Subcutaneous abdominal adipose tissue (tissue), 5 donors: ENCODE results near the gene MRPL14.

ENCODE experiments used
- H3K27ac ChIP-seq: one replicate; pipeline ENCODE4 v1.7.0; 2013; ENCODE audit warnings: low read depth, mild to moderate bottlenecking, inconsistent platforms, low read length, moderate library complexity
- H3K27me3 ChIP-seq, 5 donors: one replicate each; pipeline ENCODE4 v1.7.0; 2013; ENCODE audit warnings: low read length in 5 of 5, inconsistent platforms in 1 of 5; ENCODE audit not compliant: control insufficient read depth in 5 of 5, insufficient read depth in 4 of 5
- H3K36me3 ChIP-seq, 5 donors: one replicate each; pipeline ENCODE4 v1.7.0; 2013; ENCODE audit warnings: low read length in 5 of 5; ENCODE audit not compliant: control insufficient read depth in 5 of 5, insufficient read depth in 5 of 5
- H3K4me1 ChIP-seq, 5 donors: one replicate each; pipeline ENCODE4 v1.7.0; 2013; ENCODE audit warnings: low read length in 5 of 5, mild to moderate bottlenecking in 3 of 5, moderate library complexity in 1 of 5; ENCODE audit not compliant: control insufficient read depth in 5 of 5, insufficient read depth in 5 of 5
- H3K4me3 ChIP-seq, 5 donors: one replicate each; pipeline ENCODE4 v1.7.0; 2013; ENCODE audit warnings: low read length in 5 of 5, low read depth in 1 of 5
- H3K9ac ChIP-seq, 5 donors: one replicate each; pipeline ENCODE4 v1.7.0; 2013; ENCODE audit warnings: low read length in 5 of 5, mild to moderate bottlenecking in 4 of 5, moderate library complexity in 3 of 5
- H3K9me3 ChIP-seq, 5 donors: one replicate each; pipeline ENCODE4 v1.7.0; 2013; ENCODE audit warnings: low read length in 5 of 5; ENCODE audit not compliant: control insufficient read depth in 5 of 5
- donor health status: healthy.
- donor health status: healthy.
- donor health status: healthy.
- donor health status: healthy.
- donor health status: healthy.

MRPL14 gene

DNA sequence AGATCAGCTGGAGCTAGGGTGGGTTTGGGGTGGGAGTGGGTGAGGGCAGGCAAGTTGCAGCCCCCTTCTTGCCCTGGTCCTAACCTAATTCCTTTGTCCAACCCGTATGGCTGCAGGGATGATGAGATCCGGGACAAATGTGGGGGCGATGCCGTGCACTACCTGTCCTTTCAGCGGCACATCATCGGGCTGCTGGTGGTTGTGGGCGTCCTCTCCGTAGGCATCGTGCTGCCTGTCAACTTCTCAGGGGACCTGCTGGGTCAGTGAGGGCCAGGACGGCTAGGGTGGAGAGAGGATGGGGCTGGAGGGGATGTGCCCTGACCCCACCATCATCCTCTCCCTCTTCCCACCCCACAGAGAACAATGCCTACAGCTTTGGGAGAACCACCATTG, 12.1 kb upstream of the MRPL14 start:
- Histone ChIP-seq H3K9me3 (no peaks in the 10 kb centered on the region), H3K9ac (no peak overlapping the region), H3K4me3 (no peak overlapping the region), H3K4me1 (no peaks in the 10 kb centered on the region), H3K27ac (no peak overlapping the region), H3K27me3 (no peaks in the 10 kb centered on the region), H3K36me3 (peaks cover 5 to 84% (median 62%) of the 10 kb centered on the region in 5 donors)

- Histone ChIP-seq H3K27me3 (no peaks in the 10 kb centered on the region), H3K9ac (no peak overlapping the region), H3K4me1 (peaks cover 0 to under 1% (median under 1%) of the 10 kb centered on the region in 5 donors), H3K9me3 (no peaks in the 10 kb centered on the region), H3K27ac (no peak overlapping the region), H3K4me3 (no peak overlapping the region), H3K36me3 (peaks cover 5 to 80% (median 57%) of the 10 kb centered on the region in 5 donors)
Observed at GRCh38 chr6:44138717-44139350, 11.6 kb upstream of the MRPL14 start.

DNA sequence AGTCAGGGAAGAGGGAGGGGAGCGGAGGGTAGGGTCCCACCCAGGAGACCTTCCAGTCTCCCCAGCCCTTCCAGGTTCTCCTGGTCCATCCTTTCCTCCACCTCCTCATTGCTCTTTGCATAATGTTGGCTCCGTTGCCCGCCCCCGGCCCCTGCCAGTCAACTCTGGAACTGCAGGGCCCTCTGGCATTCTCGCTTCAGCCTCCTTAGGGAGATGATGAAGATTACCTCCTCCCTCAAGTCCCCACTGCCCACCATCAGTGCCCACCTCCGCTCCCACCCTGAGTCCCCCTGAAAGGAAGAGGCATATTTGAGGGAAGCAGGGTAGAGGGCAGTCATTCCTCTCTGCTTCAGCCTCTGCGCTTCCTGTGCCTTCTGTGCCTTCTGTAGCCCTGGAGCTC, 8.6 kb upstream of the MRPL14 start:
- H3K27me3 ChIP-seq, result no peaks in the 10 kb centered on the region
- H3K9me3 ChIP-seq, result no peaks in the 10 kb centered on the region
- no peak overlapping the region for H3K27ac ChIP-seq
- no peak overlapping the region for H3K9ac ChIP-seq
- peaks cover 0 to 14% (median 9%) of the 10 kb centered on the region in 5 donors for H3K4me1 ChIP-seq
- H3K36me3 ChIP-seq, result peaks cover 0 to 54% (median 43%) of the 10 kb centered on the region in 5 donors
- no peak overlapping the region for H3K4me3 ChIP-seq

DNA sequence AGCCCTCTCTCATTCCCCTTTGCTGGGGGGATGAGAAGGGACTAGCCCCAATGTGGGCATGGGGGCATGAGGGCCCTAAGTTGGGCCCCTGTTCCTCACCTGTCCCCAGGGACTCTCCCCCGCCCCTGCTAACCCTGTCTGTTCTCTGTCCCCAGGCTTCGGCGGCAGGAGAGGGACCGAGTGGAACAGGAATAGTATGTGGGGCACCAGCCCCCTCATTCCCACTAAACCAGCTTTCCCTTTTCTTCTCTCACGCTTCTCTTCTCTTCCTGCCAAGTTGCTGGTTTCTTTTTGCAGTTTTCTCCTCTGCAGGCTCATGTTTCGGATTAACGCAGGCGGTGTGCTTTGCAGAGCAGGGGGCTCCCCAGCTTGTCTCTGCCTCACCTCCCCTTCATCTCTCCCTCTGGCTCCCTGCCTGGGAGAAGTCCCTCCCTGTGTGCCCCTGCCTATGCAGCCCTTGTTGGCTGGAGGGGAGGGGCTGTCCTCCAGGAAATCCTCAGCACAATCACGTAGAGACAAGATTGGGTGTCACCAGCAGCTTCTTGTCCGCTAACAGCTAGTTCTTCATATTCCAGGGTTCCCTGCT, 8.0 kb upstream of the MRPL14 start:
- no peaks in the 10 kb centered on the region for H3K9me3 ChIP-seq
- peaks cover 0 to 14% (median 9%) of the 10 kb centered on the region in 5 donors for H3K4me1 ChIP-seq
- peaks cover 0 to 48% (median 36%) of the 10 kb centered on the region in 5 donors for H3K36me3 ChIP-seq
- H3K27me3 ChIP-seq, result no peaks in the 10 kb centered on the region
- H3K9ac ChIP-seq, result no peak overlapping the region
- H3K4me3 ChIP-seq, result no peak overlapping the region
- H3K27ac ChIP-seq, result no peak overlapping the region

GRCh38 chr6:44133981-44134711, 6.9 kb upstream of the MRPL14 start:
- peaks cover 0 to 14% (median 9%) of the 10 kb centered on the region in 5 donors for H3K4me1 ChIP-seq
- peaks cover 0 to 37% (median 26%) of the 10 kb centered on the region in 5 donors for H3K36me3 ChIP-seq
- H3K27me3 ChIP-seq, result no peaks in the 10 kb centered on the region
- no peak overlapping the region for H3K27ac ChIP-seq
- H3K9me3 ChIP-seq, result no peaks in the 10 kb centered on the region
- no peak overlapping the region for H3K9ac ChIP-seq
- no peak overlapping the region for H3K4me3 ChIP-seq

DNA sequence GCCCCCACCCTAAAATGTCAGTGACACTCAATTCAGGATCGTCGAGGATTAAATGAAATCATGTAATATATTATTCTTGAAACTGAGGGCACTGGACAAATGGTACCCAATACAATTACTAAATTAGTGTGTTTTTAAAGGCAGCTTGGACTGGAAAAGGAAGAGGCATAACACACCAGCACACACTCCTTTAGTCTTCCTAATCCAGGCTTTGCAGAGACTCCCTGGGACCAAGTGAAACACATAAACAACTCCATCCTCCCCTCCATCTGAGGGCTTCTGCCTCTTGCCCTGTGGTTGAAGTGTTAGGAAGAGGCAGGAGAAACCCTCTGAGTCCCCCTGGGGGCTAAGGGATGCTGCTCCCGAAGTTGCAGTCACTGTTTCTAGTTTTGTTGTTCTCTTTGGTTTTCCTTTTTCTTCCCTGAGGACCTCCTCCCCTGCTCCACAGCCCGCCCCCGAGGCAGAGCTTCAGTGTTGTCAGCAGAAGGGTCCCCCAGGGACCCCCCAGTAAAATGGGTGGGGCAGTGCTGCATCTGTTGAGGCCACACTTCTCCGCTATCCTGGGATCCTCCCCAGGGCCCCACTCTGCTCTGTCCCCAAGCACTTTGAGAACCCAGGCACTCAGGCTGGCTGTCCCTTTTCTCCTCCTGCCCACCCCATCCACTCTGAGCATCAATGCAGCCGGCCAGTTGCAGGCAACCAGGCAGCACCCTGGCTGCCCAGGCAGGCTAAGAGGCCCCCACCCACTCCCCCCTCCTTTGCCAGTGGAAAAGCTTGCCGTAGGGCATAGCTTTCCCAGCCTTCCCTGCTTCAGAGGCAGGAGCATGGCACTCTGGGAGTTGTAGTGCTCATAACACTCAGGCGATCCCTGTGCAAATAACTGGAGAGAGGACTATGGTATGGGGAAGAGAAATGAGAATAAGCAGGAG, 6.0 kb upstream of the MRPL14 start:
- Histone ChIP-seq H3K27ac (no peak overlapping the region), H3K9ac (peak overlapping the region in 3 of 5 donors; percentile 31 to 42 (median 32))

DNA sequence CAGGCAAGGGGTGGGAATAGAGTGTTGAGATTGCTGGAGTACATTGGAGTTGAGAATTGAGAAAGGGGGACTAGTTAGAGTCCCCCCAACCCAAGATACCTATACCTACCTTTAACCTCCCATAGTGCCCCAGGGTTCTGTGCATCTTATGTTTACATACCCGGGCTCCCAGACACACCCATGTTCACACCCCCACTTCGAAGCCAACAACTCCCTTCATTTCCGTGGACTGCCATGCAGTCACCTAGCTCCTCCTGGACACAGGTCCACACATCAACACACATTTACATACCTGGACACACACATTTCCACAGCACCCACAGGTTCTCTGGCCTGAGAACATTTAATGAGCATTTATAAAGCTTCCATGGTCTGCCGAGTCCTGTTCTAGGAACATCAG, 5.2 kb upstream of the MRPL14 start:
- no peak overlapping the region for H3K27ac ChIP-seq

More for the DNA sequence above, 6.0 kb upstream of the MRPL14 start:
- Histone ChIP-seq H3K4me1 (peaks cover 2 to 20% (median 16%) of the 10 kb centered on the region in 5 donors), H3K36me3 (peaks cover 0 to 28% (median 23%) of the 10 kb centered on the region in 5 donors), H3K27me3 (no peaks in the 10 kb centered on the region), H3K9me3 (no peaks in the 10 kb centered on the region), H3K4me3 (peak overlapping the region in 4 of 5 donors; percentile 7 to 51 (median 34))

DNA sequence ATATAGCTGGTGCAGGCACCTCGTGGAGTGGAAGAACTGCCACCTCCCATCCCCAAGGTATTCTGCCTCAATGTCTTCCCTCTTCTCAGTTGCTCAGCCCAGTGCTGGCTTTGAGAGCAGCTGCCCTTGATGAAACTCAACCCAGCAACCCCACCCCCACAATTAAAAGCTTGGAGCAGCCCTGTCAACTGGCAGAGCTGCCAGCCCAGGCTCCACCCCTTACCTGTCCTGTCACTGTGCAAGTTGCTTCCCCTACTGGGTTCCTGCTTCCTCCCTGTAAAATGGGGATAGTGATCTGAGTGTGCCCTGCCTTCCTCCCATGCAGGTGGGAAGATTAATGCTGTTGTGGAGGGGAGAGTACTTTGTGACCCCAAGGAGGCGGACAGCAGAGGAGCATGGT, 4.6 kb upstream of the MRPL14 start:
- no peaks in the 10 kb centered on the region for H3K27me3 ChIP-seq
- H3K27ac ChIP-seq, result no peak overlapping the region
- H3K9ac ChIP-seq, result no peak overlapping the region
- H3K36me3 ChIP-seq, result peaks cover 0 to 21% (median 17%) of the 10 kb centered on the region in 5 donors
- H3K4me1 ChIP-seq, result peaks cover 2 to 25% (median 22%) of the 10 kb centered on the region in 5 donors
- H3K4me3 ChIP-seq, result no peak overlapping the region
- no peaks in the 10 kb centered on the region for H3K9me3 ChIP-seq

More for the DNA sequence above, 5.2 kb upstream of the MRPL14 start:
- peaks cover 0 to 27% (median 23%) of the 10 kb centered on the region in 5 donors for H3K36me3 ChIP-seq
- no peaks in the 10 kb centered on the region for H3K9me3 ChIP-seq
- no peak overlapping the region for H3K9ac ChIP-seq
- H3K4me1 ChIP-seq, result peaks cover 2 to 25% (median 22%) of the 10 kb centered on the region in 5 donors
- no peak overlapping the region for H3K4me3 ChIP-seq
- no peaks in the 10 kb centered on the region for H3K27me3 ChIP-seq

DNA sequence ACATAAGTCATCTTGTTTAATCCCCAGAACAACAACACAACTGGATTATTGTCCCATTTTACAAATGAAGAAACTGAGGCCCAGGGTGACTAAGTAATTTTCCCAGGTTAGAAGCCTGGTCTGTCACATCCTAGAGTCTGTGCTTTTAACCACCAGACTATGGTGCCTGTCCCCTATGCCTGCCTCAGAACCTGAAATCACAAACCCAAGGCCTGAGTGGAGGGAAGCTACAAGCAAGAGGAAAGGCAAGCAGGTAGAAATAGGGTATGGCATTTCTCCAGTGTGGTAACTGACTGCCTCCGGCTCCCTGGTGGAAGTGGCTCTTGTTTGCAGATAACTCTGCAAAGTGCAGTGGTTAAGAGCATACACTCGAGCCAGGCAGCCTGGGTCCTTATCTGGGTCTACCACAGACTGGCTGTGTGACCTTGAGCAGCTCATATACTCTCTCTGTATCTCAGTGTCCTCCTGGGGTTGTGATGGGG, 2.6 kb upstream of the MRPL14 start:
- Histone ChIP-seq H3K9me3 (no peaks in the 10 kb centered on the region), H3K4me1 (peaks cover 7 to 45% (median 38%) of the 10 kb centered on the region in 5 donors), H3K27ac (no peak overlapping the region), H3K36me3 (peaks cover 0 to 6% (median 6%) of the 10 kb centered on the region in 5 donors), H3K27me3 (no peaks in the 10 kb centered on the region), H3K9ac (no peak overlapping the region), H3K4me3 (no peak overlapping the region)
